HG02678 (cell line): ENCODE data around the gene ACAP3.

Experiments
- ATAC-seq: cut with Tn5 transposase; IDR thresholded peaks from one replicate; pipeline ENCODE4 v1.9.1; 2021; ENCODE audit warnings: mild to moderate bottlenecking, moderate library complexity; ENCODE audit not compliant: unreplicated experiment

Gene ACAP3

GRCh38 chr1:1307923-1308755 lies at the start of gene ACAP3, which contains the start of gene PUSL1:
Gene ACAP3, minus strand, starts transcription at chr1:1307930. Its CDS starts 115 bp downstream, at chr1:1307815.
Gene PUSL1, plus strand, starts transcription at chr1:1308597. Its CDS starts 47 bp downstream, at chr1:1308644.
- ATAC-seq, result peak; percentile 58

- no peak for ATAC-seq
Measured at GRCh38 chr1:1356796-1357401, 49.2 kb upstream of the ACAP3 start.

GRCh38 chr1:1356166-1356795 lies 48.6 kb upstream of the ACAP3 start:
- ATAC-seq, result no peak

- no peak for ATAC-seq
Measured at GRCh38 chr1:1355416-1355815, 47.7 kb upstream of the ACAP3 start.

- ATAC-seq, result no peak
Measured at GRCh38 chr1:1354271-1355247, 46.8 kb upstream of the ACAP3 start.

- no peak for ATAC-seq
Measured at GRCh38 chr1:1353389-1354151, 45.8 kb upstream of the ACAP3 start.

- no peak for ATAC-seq
Measured at GRCh38 chr1:1352786-1353388, 45.2 kb upstream of the ACAP3 start.

- ATAC-seq, result no peak
Measured at GRCh38 chr1:1351511-1352427, 44.0 kb upstream of the ACAP3 start.

- ATAC-seq, result peak; percentile 70
Measured at GRCh38 chr1:1349256-1350012, 41.7 kb upstream of the ACAP3 start, which contains the start of gene DVL1. Gene DVL1, minus strand, starts transcription at chr1:1349418. Its CDS starts 353 bp downstream, at chr1:1349065.

GRCh38 chr1:1348420-1349255 lies 40.9 kb upstream of the ACAP3 start:
- peak; percentile 5 for ATAC-seq

- ATAC-seq, result no peak
Measured at GRCh38 chr1:1347663-1348419, 40.1 kb upstream of the ACAP3 start.

GRCh38 chr1:1347026-1347595 lies 39.4 kb upstream of the ACAP3 start:
- no peak for ATAC-seq

- ATAC-seq, result no peak
Measured at GRCh38 chr1:1346501-1346890, 38.8 kb upstream of the ACAP3 start.

- ATAC-seq, result no peak
Measured at GRCh38 chr1:1345860-1346500, 38.2 kb upstream of the ACAP3 start.

GRCh38 chr1:1345384-1345783 lies 37.7 kb upstream of the ACAP3 start:
- no peak for ATAC-seq
